HepG2 (cell line): Measurements from ENCODE around the gene SAE1. TPM values are rescaled to one million over a fixed set of nuclear protein-coding genes. Genes with fewer than 3 reads are reported as not detected.

Source experiments
- ATAC-seq: fragments of 200-7000 bp; cut with Tn5 transposase; 3 replicates; pipeline ENCODE4 v1.9.1; 2020; ENCODE audit warnings: mild to moderate bottlenecking, moderate library complexity
- BruUV-seq: library from RNA; stranded (reverse); fragments of 400-500 nt; replicated peaks from 2 replicates; lab custom pipeline; 2021; lab: Mats Ljungman, UMichigan
- CTCF ChIA-PET: fragments of 300-600 bp; formaldehyde crosslinking; extraction: SDS; loops from one replicate; lab custom pipeline; 2021; ENCODE audit warnings: low total read pairs, inconsistent platforms, low intra/inter-chr PET ratio; lab: Yijun Ruan, JAX
- POLR2A ChIA-PET: fragments of 350-600 bp; sonication (Branson Sonifier 250); formaldehyde crosslinking; loops from one replicate; lab custom pipeline; 2020; ENCODE audit warnings: antibody characterized with exemption, inconsistent platforms; lab: Yijun Ruan, JAX
- DNase-seq: peaks from one replicate; pipeline ENCODE4 v3.0.0-alpha.2; 2015; ENCODE audit warnings: low spot score
- FAIRE-seq: peaks from 3 replicates; lab custom pipeline; 2011; peaks lifted over from hg19 to GRCh38; lab: Jason Lieb, UNC
- H2AFZ ChIP-seq: one replicate; pipeline ENCODE4 v1.6.1; 2011; ENCODE audit warnings: low read length, inconsistent platforms
- H3K27ac ChIP-seq: fragments of 300-600 bp; 3 replicates; pipeline ENCODE4 v1.8.0; 2011; ENCODE audit warnings: mixed run types, mild to moderate bottlenecking, mixed read lengths, low read length, inconsistent platforms; ENCODE audit not compliant: insufficient read depth; ENCODE audit errors: extremely low read length
- H3K27me3 ChIP-seq, 2 experiments: fragments of 200-600 bp in 1 of 2; 2 replicates in 1 of 2; 3 replicates in 1 of 2; pipeline versions ENCODE4 v1.6.0 to v1.8.0; 2011; ENCODE audit warnings: low read length in 2 of 2, mild to moderate bottlenecking in 2 of 2, moderate library complexity in 2 of 2, inconsistent platforms in 1 of 2; ENCODE audit not compliant: insufficient read depth in 2 of 2, control insufficient read depth in 1 of 2
- H3K36me3 ChIP-seq, 2 experiments: fragments of 200-600 bp in 1 of 2; replicated peaks in 1 of 2; 2 replicates in 1 of 2; 3 replicates in 1 of 2; pipeline versions ENCODE4 v1.5.1 to v1.8.0; 2011; ENCODE audit warnings: low read length in 2 of 2, inconsistent platforms in 1 of 2; ENCODE audit not compliant: insufficient read depth in 2 of 2, control insufficient read depth in 1 of 2
- H3K4me1 ChIP-seq: 2 replicates; pipeline ENCODE4 v1.5.1; 2012; ENCODE audit warnings: low read length, inconsistent platforms; ENCODE audit not compliant: insufficient read depth
- H3K4me2 ChIP-seq: 2 replicates; pipeline ENCODE4 v1.6.0; 2011; ENCODE audit warnings: low read depth, low read length, inconsistent platforms
- H3K4me3 ChIP-seq, 3 experiments: fragments of 200-600 bp in 1 of 3; sonication (generic), shearing (Covaris generic) in 1 of 3; replicated peaks in 1 of 3; 2 replicates each; pipeline ENCODE4 v1.5.1; 2011 to 2016; ENCODE audit warnings: low read length in 3 of 3, inconsistent platforms in 2 of 3, low read depth in 2 of 3, mild to moderate bottlenecking in 2 of 3, control low read depth in 1 of 3, mixed read lengths in 1 of 3; ENCODE audit not compliant: insufficient read depth in 1 of 3
- H3K79me2 ChIP-seq: one replicate; pipeline ENCODE4 v1.6.1; 2011; ENCODE audit warnings: low read length, inconsistent platforms; ENCODE audit not compliant: insufficient read depth
- H3K9ac ChIP-seq: 2 replicates; pipeline ENCODE4 v1.6.0; 2011; ENCODE audit warnings: mild to moderate bottlenecking, low read depth, low read length, inconsistent platforms; ENCODE audit not compliant: insufficient read depth
- H3K9me3 ChIP-seq: 2 replicates; pipeline ENCODE4 v1.5.1; 2012; ENCODE audit warnings: mild to moderate bottlenecking, low read length
- H4K20me1 ChIP-seq: 2 replicates; pipeline ENCODE4 v1.6.0; 2011; ENCODE audit warnings: inconsistent platforms, mild to moderate bottlenecking, low read length, moderate library complexity; ENCODE audit not compliant: insufficient read depth
- AKAP8 ChIP-seq: sonication (generic); formaldehyde crosslinking; IDR thresholded peaks from 2 replicates; pipeline ENCODE4 v1.5.1; 2020; ENCODE audit warnings: mild to moderate bottlenecking, missing genetic modification reagents
- CHD4 ChIP-seq: fragments of 200-600 bp; sonication (generic); IDR thresholded peaks from 2 replicates; pipeline ENCODE4 v1.7.0; 2017; ENCODE audit warnings: mild to moderate bottlenecking, low read length, borderline replicate concordance
- GABPA ChIP-seq, 2 experiments: IDR thresholded peaks; 2 replicates each; pipeline ENCODE4 v1.6.1; 2011 to 2016; ENCODE audit warnings: low read depth in 2 of 2, low read length in 1 of 2, missing biosample characterization in 1 of 2, missing genetic modification characterization in 1 of 2
- RORA ChIP-seq: sonication (generic); formaldehyde crosslinking; IDR thresholded peaks from 2 replicates; pipeline ENCODE4 v1.5.0; 2020; ENCODE audit warnings: mild to moderate bottlenecking, missing genetic modification reagents, moderate library complexity
- SMARCC2 ChIP-seq: fragments of 450-650 bp; IDR thresholded peaks from 2 replicates; pipeline ENCODE4 v1.6.1; 2017; ENCODE audit warnings: antibody characterized with exemption, mild to moderate bottlenecking
- TOE1 ChIP-seq: sonication (generic); formaldehyde crosslinking; IDR thresholded peaks from 2 replicates; pipeline ENCODE4 v1.4.0; 2020; ENCODE audit warnings: mild to moderate bottlenecking, missing genetic modification reagents
- ZNF430 ChIP-seq: sonication (generic); formaldehyde crosslinking; IDR thresholded peaks from 2 replicates; pipeline ENCODE4 v1.9.0; 2021; ENCODE audit warnings: mild to moderate bottlenecking, missing genetic modification reagents
- ZNF75D ChIP-seq: sonication (generic); formaldehyde crosslinking; IDR thresholded peaks from 2 replicates; pipeline ENCODE4 v1.8.1; 2023; ENCODE audit warnings: missing genetic modification reagents, mild to moderate bottlenecking, borderline replicate concordance
- WGBS: methylation state at CpG from one replicate; pipeline ENCODE4 v1.1.6; 2017; ENCODE audit warnings: low lambda C conversion rate; 5-methylcytosine and 5-hydroxymethylcytosine counted together
- in situ Hi-C: cut with HindIII; loops from 2 replicates; pipeline ENCODE4 v1.10.0; 2017; ENCODE audit warnings: low pct_unique_long_range_greater_than_20kb; ENCODE audit not compliant: extremely low pct_ligation_motif_present
- intact Hi-C: fragments of 100-400 bp; cut with micrococcal nuclease; formaldehyde crosslinking; loops from one replicate; pipeline ENCODE4 v1.10.0; 2022; ENCODE audit not compliant: unreplicated experiment
- polyA plus RNA-seq, 8 experiments: library from polyadenylated mRNA; depleted of rRNA in 3 of 8; stranded (reverse) in 7 of 8; unstranded in 1 of 8; fragments of >200 nt; fragmentation: Illumina TruSeq in 4 of 8; extraction: Trizol in 4 of 8; gene quantifications; 2 replicates each; pipeline versions ENCODE4 v1.2.1 to v1.2.3, GENCODE V29; 2011 to 2016; ENCODE audit warnings: low read depth in 4 of 8, missing spikeins in 1 of 8, mixed read lengths in 1 of 8; ENCODE audit not compliant: insufficient read depth in 1 of 8
- total RNA-seq, 5 experiments: library from RNA; depleted of rRNA; stranded (reverse); fragments of >200 nt; fragmentation: Illumina TruSeq; extraction: Trizol; gene quantifications; 2 replicates each; pipeline ENCODE4 v1.2.3, GENCODE V29; 2016; ENCODE audit warnings: low read depth in 1 of 5
- TF ChIP-seq, protein P1 (sequence below): fragments of 450-650 bp; IDR thresholded peaks from 2 replicates; pipeline ENCODE4 v1.6.1; 2016

Gene SAE1
- total and polyA plus RNA-seq, 2 of the 13 experiments (the other 11 are each of a cell fraction or from before 2014, with no cell fraction given), result 87.6 to 197 TPM

DNA sequence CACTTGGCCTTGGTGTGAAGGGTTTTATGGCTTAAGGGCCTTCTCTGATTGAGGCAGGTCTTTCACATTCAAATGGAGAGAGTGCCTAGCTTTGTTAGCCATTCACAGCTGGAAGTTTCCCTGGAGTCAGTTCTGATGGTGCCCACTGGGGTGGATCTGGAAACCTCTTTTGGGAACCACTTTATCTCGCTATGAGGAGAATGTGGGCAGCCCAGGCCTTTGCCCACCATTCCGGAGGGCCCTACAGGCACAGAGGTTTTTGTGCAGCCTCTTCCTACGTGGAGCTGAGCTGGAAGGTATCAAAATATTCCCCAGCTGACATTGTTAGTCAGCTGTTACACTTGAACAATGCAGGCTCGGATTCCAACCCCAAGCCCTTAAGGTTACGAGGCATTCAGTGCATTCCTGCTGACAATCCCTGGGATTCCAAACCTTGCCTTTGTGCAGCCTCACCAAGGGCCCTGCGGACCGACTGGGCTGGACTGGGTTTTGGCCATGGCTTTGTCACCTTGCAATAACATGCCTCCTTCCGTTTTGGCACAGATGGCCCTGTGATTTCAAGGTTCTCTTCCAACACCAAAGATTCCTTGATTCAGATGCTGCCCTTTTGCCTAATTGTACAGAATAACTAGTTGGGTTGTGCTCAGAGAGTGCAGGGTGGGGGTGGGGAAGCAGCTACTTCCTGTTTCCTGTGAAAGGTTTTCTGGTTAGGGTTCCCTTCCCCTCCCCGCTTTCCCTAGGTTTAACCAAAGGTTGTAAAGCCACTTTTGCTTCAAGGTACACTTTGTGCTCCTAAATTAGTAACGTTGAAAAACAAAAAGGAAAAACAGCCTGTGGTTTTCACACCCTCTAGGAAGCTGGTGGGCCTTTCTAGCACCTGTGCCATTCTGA lies 27.0 kb downstream of the SAE1 start:
- Histone ChIP-seq H3K9me3 (no peaks in the 10 kb centered on the region), H3K36me3 (peaks cover 29 to 73% of the 10 kb centered on the region in 2 experiments), H3K9ac (no peak overlapping the region), H3K4me2 (no peak overlapping the region), H3K4me1 (0 out of 2 replicates have a peak, but pooled peaks cover 7% of the 10 kb centered on the region), H3K27ac (peak overlapping the region; percentile 19), H2AFZ (no peak overlapping the region), H4K20me1 (no peaks in the 10 kb centered on the region; the same call in 1 of the 2 replicates), H3K79me2 (peaks cover 2% of the 10 kb centered on the region), H3K27me3 (no peaks in the 10 kb centered on the region), H3K4me3 (no peak overlapping the region)
- FAIRE-seq (no peak), ATAC-seq (no peak), DNase-seq (no peak)
- ChIA-PET CTCF (no interaction called here), POLR2A (interaction anchor here (1.0 kb wide), 1 partner anchor 87 kb away, joined by 3 read pairs; no protein-coding TSS in a partner anchor)
- BruUV-seq, result no TSS peak
- in situ Hi-C loops, result no loop called here
- WGBS, result 88% methylated on average over 10 of the region's 10 CpGs
- intact Hi-C loops, result no loop called here
- no peak for TF ChIP-seq AKAP8 (CRISPR knock-in tag)
- TF ChIP-seq GABPA (IDR thresholded peaks at IDR 0.05; ENCODE audit: low read depth, low read length), result no peak
- TF ChIP-seq GABPA (CRISPR knock-in tag; IDR thresholded peaks at IDR 0.05; ENCODE audit: low read depth), result peak; percentile 46; the same call in 1 of the 2 replicates

- Histone ChIP-seq H2AFZ (no peak overlapping the region), H3K9ac (no peak overlapping the region), H3K4me2 (no peak overlapping the region), H3K4me3 (no peak overlapping the region), H3K27ac (peak overlapping the region; percentile 19), H3K27me3 (no peaks in the 10 kb centered on the region), H3K4me1 (0 out of 2 replicates have a peak, but pooled peaks cover 7% of the 10 kb centered on the region), H3K79me2 (peaks cover 2% of the 10 kb centered on the region), H3K36me3 (peaks cover 26 to 66% of the 10 kb centered on the region in 2 experiments), H3K9me3 (no peaks in the 10 kb centered on the region), H4K20me1 (no peaks in the 10 kb centered on the region; the same call in 1 of the 2 replicates)
- WGBS, result 97% methylated on average over 8 of the region's 8 CpGs
- ATAC-seq, result no peak
- DNase-seq, result no peak
- TF ChIP-seq CHD4 (no peak), ZNF430 (no peak), ZNF75D (CRISPR knock-in tag) (no peak), RORA (CRISPR knock-in tag) (no peak), TOE1 (CRISPR knock-in tag) (no peak), SMARCC2 (no peak)
- TF ChIP-seq, protein P1, sequence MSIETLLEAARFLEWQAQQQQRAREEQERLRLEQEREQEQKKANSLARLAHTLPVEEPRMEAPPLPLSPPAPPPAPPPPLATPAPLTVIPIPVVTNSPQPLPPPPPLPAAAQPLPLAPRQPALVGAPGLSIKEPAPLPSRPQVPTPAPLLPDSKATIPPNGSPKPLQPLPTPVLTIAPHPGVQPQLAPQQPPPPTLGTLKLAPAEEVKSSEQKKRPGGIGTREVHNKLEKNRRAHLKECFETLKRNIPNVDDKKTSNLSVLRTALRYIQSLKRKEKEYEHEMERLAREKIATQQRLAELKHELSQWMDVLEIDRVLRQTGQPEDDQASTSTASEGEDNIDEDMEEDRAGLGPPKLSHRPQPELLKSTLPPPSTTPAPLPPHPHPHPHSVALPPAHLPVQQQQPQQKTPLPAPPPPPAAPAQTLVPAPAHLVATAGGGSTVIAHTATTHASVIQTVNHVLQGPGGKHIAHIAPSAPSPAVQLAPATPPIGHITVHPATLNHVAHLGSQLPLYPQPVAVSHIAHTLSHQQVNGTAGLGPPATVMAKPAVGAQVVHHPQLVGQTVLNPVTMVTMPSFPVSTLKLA, result no peak
- no TSS peak for BruUV-seq
- CTCF ChIA-PET, result no interaction called here
- POLR2A ChIA-PET, result no interaction called here
- in situ Hi-C loops (no loop called here), intact Hi-C loops (no loop called here)
- no peak for FAIRE-seq
These were observed 27.7 kb downstream of the SAE1 start for GRCh38 chr19:47158367-47158791.
